GM21576 (cell line): ENCODE data around the gene CYP46A1.

Experiments used
- ATAC-seq: cut with Tn5 transposase; IDR thresholded peaks from one replicate; pipeline ENCODE4 v1.9.1; 2021; ENCODE audit warnings: mild to moderate bottlenecking, moderate library complexity; ENCODE audit not compliant: unreplicated experiment

Gene CYP46A1

GRCh38 chr14:99686557-99687283 is 2.6 kb downstream of the CYP46A1 start:
- no peak for ATAC-seq

GRCh38 chr14:99687284-99688209 is 3.4 kb downstream of the CYP46A1 start:
- no peak for ATAC-seq

- ATAC-seq: no peak
Measured at GRCh38 chr14:99688210-99688581, 4.1 kb downstream of the CYP46A1 start.

GRCh38 chr14:99688629-99689028 is 4.5 kb downstream of the CYP46A1 start:
- no peak for ATAC-seq

- no peak for ATAC-seq
Measured at GRCh38 chr14:99689266-99690236, 5.5 kb downstream of the CYP46A1 start.

GRCh38 chr14:99690636-99691035 is 6.5 kb downstream of the CYP46A1 start:
- ATAC-seq: no peak

- ATAC-seq: no peak
Measured at GRCh38 chr14:99691111-99691885, 7.2 kb downstream of the CYP46A1 start.

GRCh38 chr14:99693918-99694317 is 9.8 kb downstream of the CYP46A1 start:
- ATAC-seq: no peak

GRCh38 chr14:99696929-99697328 is 12.8 kb downstream of the CYP46A1 start:
- no peak for ATAC-seq

GRCh38 chr14:99698236-99698635 is 14.1 kb downstream of the CYP46A1 start:
- no peak for ATAC-seq

GRCh38 chr14:99698642-99699041 is 14.5 kb downstream of the CYP46A1 start:
- no peak for ATAC-seq

- no peak for ATAC-seq
Measured at GRCh38 chr14:99699085-99699760, 15.1 kb downstream of the CYP46A1 start.

- ATAC-seq: no peak
Measured at GRCh38 chr14:99699861-99700260, 15.8 kb downstream of the CYP46A1 start.

GRCh38 chr14:99700379-99700778 is 16.3 kb downstream of the CYP46A1 start:
- no peak for ATAC-seq

- no peak for ATAC-seq
Measured at GRCh38 chr14:99701260-99701659, 17.2 kb downstream of the CYP46A1 start.

GRCh38 chr14:99702115-99702514 is 18.0 kb downstream of the CYP46A1 start:
- ATAC-seq: no peak

- no peak for ATAC-seq
Measured at GRCh38 chr14:99703381-99703780, 19.3 kb downstream of the CYP46A1 start.

- ATAC-seq: no peak
Measured at GRCh38 chr14:99704037-99704436, 19.9 kb downstream of the CYP46A1 start.

GRCh38 chr14:99706107-99706900 is 22.2 kb downstream of the CYP46A1 start:
- ATAC-seq: no peak
